OCI-LY7 (cell line): Measurements from ENCODE around the gene LCOR. TPM values are rescaled to one million over a fixed set of nuclear protein-coding genes. Genes with fewer than 3 reads are reported as not detected.

ENCODE experiments used
- BruUV-seq: library from RNA; stranded (reverse); fragments of 400-500 nt; replicated peaks from 2 replicates; lab custom pipeline; 2021; lab: Mats Ljungman, UMichigan
- CTCF ChIA-PET: fragments of 300-600 bp; sonication (Branson Sonifier 250); formaldehyde crosslinking; loops from one replicate; lab custom pipeline; 2022; ENCODE audit warnings: antibody characterized with exemption; ENCODE audit not compliant: unreplicated experiment; lab: Charles Lee
- POLR2A ChIA-PET: fragments of 300-600 bp; sonication (Branson Sonifier 250); formaldehyde crosslinking; loops from one replicate; lab custom pipeline; 2022; ENCODE audit warnings: antibody characterized with exemption; lab: Charles Lee
- DNase-seq: peaks from one replicate; pipeline ENCODE4 v3.0.0-alpha.2; 2015; ENCODE audit warnings: low spot score
- H2AFZ ChIP-seq: fragments of 200-600 bp; sonication (generic), shearing (Covaris generic); 2 replicates; pipeline ENCODE4 v1.6.1; 2014; ENCODE audit warnings: mild to moderate bottlenecking, antibody characterized with exemption, low read length, moderate library complexity
- H3K27ac ChIP-seq: fragments of 200-600 bp; sonication (generic); 2 replicates; pipeline ENCODE4 v1.5.1; 2014; ENCODE audit warnings: mixed run types, low read depth, mild to moderate bottlenecking, moderate library complexity, low read length, inconsistent platforms; ENCODE audit not compliant: poor library complexity, severe bottlenecking
- H3K36me3 ChIP-seq: fragments of 200-600 bp; sonication (generic); 2 replicates; pipeline ENCODE4 v1.6.1; 2014; ENCODE audit warnings: mild to moderate bottlenecking, antibody characterized with exemption, low read length, moderate library complexity, mixed read lengths; ENCODE audit not compliant: insufficient read depth
- H3K4me1 ChIP-seq: fragments of 200-600 bp; sonication (generic); 2 replicates; pipeline ENCODE4 v1.5.1; 2014; ENCODE audit warnings: mild to moderate bottlenecking, low read length; ENCODE audit not compliant: insufficient read depth, poor library complexity, severe bottlenecking
- H3K4me2 ChIP-seq: fragments of 200-600 bp; sonication (generic); 2 replicates; pipeline ENCODE4 v1.6.1; 2014; ENCODE audit warnings: mild to moderate bottlenecking, low read length
- H3K4me3 ChIP-seq: fragments of 200-600 bp; sonication (generic); 2 replicates; pipeline ENCODE4 v1.5.1; 2014; ENCODE audit warnings: mild to moderate bottlenecking, low read depth, low read length; ENCODE audit not compliant: poor library complexity, severe bottlenecking
- H3K79me2 ChIP-seq: fragments of 200-600 bp; sonication (generic); 2 replicates; pipeline ENCODE4 v1.6.1; 2016; ENCODE audit warnings: low read depth, mild to moderate bottlenecking, low read length, moderate library complexity, mixed read lengths; ENCODE audit not compliant: insufficient read depth
- H3K9me2 ChIP-seq: fragments of 200-600 bp; sonication (generic); 2 replicates; pipeline ENCODE4 v1.6.1; 2016; ENCODE audit warnings: mild to moderate bottlenecking, low read length, mixed read lengths; ENCODE audit not compliant: insufficient read depth
- H3K9me3 ChIP-seq: fragments of 200-600 bp; sonication (generic); 2 replicates; pipeline ENCODE4 v1.6.1; 2014; ENCODE audit warnings: mild to moderate bottlenecking, mixed run types, low read length, mixed read lengths
- H4K20me1 ChIP-seq: fragments of 200-600 bp; sonication (generic); 2 replicates; pipeline ENCODE4 v1.6.1; 2014; ENCODE audit warnings: mild to moderate bottlenecking, antibody characterized with exemption, low read length, moderate library complexity, mixed read lengths; ENCODE audit not compliant: insufficient read depth
- EZH2phosphoT487 ChIP-seq: fragments of 200-600 bp; sonication (generic); IDR thresholded peaks from 2 replicates; pipeline ENCODE4 v1.6.1; 2018; ENCODE audit warnings: low read depth, borderline replicate concordance, mild to moderate bottlenecking, mixed run types, antibody characterized with exemption, low read length, moderate library complexity, mixed read lengths
- intact Hi-C: fragments of 100-400 bp; cut with micrococcal nuclease; formaldehyde crosslinking; loops from one replicate; pipeline ENCODE4 v1.10.0; 2022; ENCODE audit not compliant: unreplicated experiment
- total RNA-seq, 2 experiments: library from RNA; depleted of rRNA in 1 of 2; stranded (reverse); fragments of >200 nt in 1 of 2; shearing (Covaris generic) in 1 of 2; gene quantifications; 2 replicates each; pipeline ENCODE4 v1.2.3, GENCODE V29; 2014 to 2022
- TF ChIP-seq, protein P1 (sequence below): fragments of 200-600 bp; sonication (generic); conservative IDR thresholded peaks from 2 replicates; pipeline ENCODE4 v1.5.1; 2014; ENCODE audit warnings: mild to moderate bottlenecking, antibody characterized with exemption, low read length, moderate library complexity, mixed read lengths

Gene LCOR
- total RNA-seq, 2 experiments from 2014 or later, result 17.1 to 58.4 TPM

DNA sequence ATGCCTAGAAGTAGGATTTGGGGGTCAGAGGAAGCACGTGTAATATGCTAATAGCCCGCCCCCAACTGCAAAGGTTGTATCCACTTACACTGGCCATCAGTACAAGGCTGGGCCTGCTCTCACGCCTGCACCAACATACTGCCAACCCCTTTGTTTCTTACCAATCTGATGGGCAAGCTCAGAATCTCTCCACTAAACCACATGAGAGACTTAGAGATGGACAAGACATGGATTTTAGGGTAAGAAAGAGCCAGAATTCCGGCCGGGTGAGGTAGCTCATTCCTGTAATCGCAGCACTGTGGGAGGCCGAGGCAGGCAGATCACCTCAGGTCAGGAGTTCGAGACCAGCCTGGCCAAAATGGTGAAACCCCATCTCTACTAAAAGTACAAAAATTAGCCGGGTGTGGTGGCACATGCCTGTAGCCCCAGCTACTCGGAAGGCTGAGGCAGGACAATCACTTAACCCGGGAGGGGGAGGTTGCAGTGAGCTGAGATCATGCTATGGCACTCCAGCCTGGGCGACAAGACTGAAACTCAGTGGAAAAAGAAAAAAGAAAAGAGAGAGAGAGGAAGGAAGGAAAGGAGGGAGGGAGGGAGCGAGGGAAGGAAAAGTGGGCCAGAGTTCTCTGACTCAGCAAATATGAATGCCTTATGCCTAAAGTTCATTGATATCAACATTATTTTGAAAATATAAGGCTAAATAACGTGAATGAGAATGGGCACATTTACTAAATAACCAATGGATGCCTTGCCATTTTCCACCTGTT lies 191.5 kb downstream of the LCOR start:
- Histone ChIP-seq H3K27ac (peak overlapping the region; percentile 49), H2AFZ (peak overlapping the region; percentile 87; the same call in 1 of the 2 replicates), H3K79me2 (no peaks in the 10 kb centered on the region), H3K9me2 (no peaks in the 10 kb centered on the region), H3K4me3 (peak overlapping the region; percentile 29), H3K4me2 (peak overlapping the region; percentile 61), H4K20me1 (no peaks in the 10 kb centered on the region), H3K36me3 (no peaks in the 10 kb centered on the region), H3K4me1 (peaks cover 56% of the 10 kb centered on the region), H3K9me3 (no peaks in the 10 kb centered on the region)
- CTCF ChIA-PET, result interaction anchor here (2.7 kb wide), 1 partner anchor 13 kb away, joined by 7 read pairs; no protein-coding TSS in a partner anchor
- POLR2A ChIA-PET, result interaction anchor here (1.0 to 2.3 kb wide), 3 partner anchors 46 to 259 kb away, joined by 3 to 8 read pairs (median 3); no protein-coding TSS in a partner anchor
- no peak for DNase-seq
- intact Hi-C loops, result loop anchor here (5.0 to 10.0 kb wide), 2 partner anchors 191 to 629 kb away; partner anchors contain the start of gene LCOR
- no TSS peak for BruUV-seq
- TF ChIP-seq, protein P1, sequence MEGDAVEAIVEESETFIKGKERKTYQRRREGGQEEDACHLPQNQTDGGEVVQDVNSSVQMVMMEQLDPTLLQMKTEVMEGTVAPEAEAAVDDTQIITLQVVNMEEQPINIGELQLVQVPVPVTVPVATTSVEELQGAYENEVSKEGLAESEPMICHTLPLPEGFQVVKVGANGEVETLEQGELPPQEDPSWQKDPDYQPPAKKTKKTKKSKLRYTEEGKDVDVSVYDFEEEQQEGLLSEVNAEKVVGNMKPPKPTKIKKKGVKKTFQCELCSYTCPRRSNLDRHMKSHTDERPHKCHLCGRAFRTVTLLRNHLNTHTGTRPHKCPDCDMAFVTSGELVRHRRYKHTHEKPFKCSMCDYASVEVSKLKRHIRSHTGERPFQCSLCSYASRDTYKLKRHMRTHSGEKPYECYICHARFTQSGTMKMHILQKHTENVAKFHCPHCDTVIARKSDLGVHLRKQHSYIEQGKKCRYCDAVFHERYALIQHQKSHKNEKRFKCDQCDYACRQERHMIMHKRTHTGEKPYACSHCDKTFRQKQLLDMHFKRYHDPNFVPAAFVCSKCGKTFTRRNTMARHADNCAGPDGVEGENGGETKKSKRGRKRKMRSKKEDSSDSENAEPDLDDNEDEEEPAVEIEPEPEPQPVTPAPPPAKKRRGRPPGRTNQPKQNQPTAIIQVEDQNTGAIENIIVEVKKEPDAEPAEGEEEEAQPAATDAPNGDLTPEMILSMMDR, result no peak
- no peak for TF ChIP-seq EZH2phosphoT487

DNA sequence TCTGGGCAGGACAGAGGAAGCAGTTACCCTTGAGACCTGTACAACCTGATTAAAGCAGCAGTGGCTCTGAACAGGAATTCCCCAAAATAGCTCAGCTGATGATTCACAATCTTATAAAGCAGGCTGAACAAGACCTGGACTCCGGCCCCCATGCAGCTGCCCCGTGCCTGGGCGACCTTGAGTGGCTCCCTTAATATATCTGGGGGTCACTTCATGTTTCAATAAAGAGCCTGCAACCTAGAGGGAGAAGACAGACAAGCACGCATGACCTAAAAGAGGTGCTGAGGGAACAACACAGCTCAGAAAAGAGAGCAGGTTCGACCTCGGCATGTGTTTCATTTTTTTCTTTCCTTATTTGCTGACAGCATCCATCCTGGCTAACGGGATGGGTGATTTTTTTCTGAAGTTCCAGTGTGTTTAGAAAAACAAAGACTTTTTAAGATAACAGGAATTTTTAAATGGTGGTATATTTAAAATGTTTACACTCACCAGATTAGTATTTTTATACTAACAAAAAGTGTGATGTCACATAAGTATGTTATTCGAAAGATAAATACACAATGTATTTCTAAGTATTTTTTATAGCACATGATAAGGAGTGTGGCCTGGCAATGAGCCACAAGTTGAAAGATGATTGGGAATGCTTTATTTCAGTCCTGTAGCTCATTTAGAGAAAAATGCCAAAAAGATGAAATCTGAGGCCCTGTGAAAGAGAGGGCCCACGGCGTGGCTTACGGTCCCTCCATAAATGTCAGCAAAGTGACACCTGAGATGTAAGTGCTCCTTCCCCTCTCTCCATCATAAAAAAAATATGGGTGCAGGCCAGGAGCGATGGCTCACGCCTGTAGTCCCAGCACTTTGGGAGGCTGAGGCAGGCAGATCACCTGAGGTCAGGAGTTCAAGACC lies 192.3 kb downstream of the LCOR start:
- no peak for TF ChIP-seq EZH2phosphoT487
- TF ChIP-seq, protein P1, result no peak
- no peaks in the 10 kb centered on the region for H3K36me3 ChIP-seq
- H4K20me1 ChIP-seq, result no peaks in the 10 kb centered on the region
- intact Hi-C loops, result loop anchor here (1.0 to 10.0 kb wide), 4 partner anchors 114 to 630 kb away; partner anchors contain the start of gene LCOR
- no peaks in the 10 kb centered on the region for H3K79me2 ChIP-seq
- H3K9me3 ChIP-seq, result no peaks in the 10 kb centered on the region
- DNase-seq, result peak; percentile 59
- peaks cover 55% of the 10 kb centered on the region for H3K4me1 ChIP-seq
- POLR2A ChIA-PET, result interaction anchor here (0.7 to 2.3 kb wide), 5 partner anchors 8 to 304 kb away, joined by 3 to 8 read pairs (median 4); no protein-coding TSS in a partner anchor
- H3K27ac ChIP-seq, result peak overlapping the region; percentile 49
- no peaks in the 10 kb centered on the region for H3K9me2 ChIP-seq
- H2AFZ ChIP-seq, result peak overlapping the region; percentile 87
- peak overlapping the region; percentile 29 for H3K4me3 ChIP-seq
- no TSS peak for BruUV-seq
- CTCF ChIA-PET, result interaction anchor here (0.6 to 2.7 kb wide), 4 partner anchors 8 to 38 kb away, joined by 3 to 7 read pairs (median 4); no protein-coding TSS in a partner anchor
- H3K4me2 ChIP-seq, result peak overlapping the region; percentile 61
